Neural cell (in vitro differentiated cells): ENCODE measurements around the gene PTGIS.

ENCODE experiments used
- CTCF ChIP-seq: fragments of 450-650 bp; IDR thresholded peaks from 2 replicates; pipeline ENCODE4 v1.5.1; 2014; ENCODE audit warnings: antibody characterized with exemption, mild to moderate bottlenecking, moderate library complexity; ENCODE audit not compliant: poor library complexity, severe bottlenecking
- TF ChIP-seq, protein P1 (sequence below): IDR thresholded peaks from 2 replicates; pipeline ENCODE4 v1.6.1; 2012; ENCODE audit warnings: borderline replicate concordance

DNA sequence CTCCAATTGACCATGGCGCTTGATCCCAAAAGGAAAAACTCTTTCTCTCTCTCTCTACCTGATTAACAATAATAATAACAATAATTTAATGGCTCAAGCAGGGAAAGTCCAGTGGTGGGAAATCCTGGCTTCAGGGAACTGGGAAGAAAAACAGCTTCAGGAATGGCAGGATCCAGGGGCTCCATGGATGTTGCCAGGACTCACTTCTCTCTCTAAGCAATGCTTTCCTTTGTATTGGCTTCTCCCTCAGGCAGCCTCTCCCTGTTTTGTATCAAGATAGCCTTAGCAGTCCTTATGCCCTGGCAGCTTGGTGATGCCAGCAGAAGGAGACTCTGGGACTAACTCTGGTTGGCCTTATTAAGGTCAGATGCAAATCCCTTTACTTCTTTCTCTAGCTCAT, 13.5 kb upstream of the PTGIS start:
- TF ChIP-seq CTCF = no peak
- TF ChIP-seq, protein P1, sequence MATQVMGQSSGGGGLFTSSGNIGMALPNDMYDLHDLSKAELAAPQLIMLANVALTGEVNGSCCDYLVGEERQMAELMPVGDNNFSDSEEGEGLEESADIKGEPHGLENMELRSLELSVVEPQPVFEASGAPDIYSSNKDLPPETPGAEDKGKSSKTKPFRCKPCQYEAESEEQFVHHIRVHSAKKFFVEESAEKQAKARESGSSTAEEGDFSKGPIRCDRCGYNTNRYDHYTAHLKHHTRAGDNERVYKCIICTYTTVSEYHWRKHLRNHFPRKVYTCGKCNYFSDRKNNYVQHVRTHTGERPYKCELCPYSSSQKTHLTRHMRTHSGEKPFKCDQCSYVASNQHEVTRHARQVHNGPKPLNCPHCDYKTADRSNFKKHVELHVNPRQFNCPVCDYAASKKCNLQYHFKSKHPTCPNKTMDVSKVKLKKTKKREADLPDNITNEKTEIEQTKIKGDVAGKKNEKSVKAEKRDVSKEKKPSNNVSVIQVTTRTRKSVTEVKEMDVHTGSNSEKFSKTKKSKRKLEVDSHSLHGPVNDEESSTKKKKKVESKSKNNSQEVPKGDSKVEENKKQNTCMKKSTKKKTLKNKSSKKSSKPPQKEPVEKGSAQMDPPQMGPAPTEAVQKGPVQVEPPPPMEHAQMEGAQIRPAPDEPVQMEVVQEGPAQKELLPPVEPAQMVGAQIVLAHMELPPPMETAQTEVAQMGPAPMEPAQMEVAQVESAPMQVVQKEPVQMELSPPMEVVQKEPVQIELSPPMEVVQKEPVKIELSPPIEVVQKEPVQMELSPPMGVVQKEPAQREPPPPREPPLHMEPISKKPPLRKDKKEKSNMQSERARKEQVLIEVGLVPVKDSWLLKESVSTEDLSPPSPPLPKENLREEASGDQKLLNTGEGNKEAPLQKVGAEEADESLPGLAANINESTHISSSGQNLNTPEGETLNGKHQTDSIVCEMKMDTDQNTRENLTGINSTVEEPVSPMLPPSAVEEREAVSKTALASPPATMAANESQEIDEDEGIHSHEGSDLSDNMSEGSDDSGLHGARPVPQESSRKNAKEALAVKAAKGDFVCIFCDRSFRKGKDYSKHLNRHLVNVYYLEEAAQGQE = no peak
